ENCODE results near the gene MIER1.

DNA sequence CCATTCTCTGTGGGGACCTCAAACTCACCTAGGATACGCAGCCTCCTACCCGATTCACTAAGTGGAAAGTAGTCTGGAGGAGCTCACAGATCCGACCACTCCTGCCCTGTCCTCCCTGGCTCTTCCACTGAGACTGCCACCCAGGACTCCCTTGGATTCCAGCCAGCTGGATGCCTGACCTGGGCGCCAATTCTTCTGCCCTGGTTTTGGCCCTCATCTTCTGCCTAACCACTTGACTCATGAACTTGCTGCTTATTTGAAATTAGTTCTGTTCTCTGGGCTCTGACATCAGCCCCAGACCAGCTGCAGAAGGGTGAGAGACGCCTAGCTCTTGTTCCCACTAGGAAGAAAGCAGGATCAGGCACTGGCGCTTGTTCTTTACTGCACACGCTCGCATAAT lies 80.3 kb downstream of the MIER1 start:
- TF ChIP-seq, protein P1, sequence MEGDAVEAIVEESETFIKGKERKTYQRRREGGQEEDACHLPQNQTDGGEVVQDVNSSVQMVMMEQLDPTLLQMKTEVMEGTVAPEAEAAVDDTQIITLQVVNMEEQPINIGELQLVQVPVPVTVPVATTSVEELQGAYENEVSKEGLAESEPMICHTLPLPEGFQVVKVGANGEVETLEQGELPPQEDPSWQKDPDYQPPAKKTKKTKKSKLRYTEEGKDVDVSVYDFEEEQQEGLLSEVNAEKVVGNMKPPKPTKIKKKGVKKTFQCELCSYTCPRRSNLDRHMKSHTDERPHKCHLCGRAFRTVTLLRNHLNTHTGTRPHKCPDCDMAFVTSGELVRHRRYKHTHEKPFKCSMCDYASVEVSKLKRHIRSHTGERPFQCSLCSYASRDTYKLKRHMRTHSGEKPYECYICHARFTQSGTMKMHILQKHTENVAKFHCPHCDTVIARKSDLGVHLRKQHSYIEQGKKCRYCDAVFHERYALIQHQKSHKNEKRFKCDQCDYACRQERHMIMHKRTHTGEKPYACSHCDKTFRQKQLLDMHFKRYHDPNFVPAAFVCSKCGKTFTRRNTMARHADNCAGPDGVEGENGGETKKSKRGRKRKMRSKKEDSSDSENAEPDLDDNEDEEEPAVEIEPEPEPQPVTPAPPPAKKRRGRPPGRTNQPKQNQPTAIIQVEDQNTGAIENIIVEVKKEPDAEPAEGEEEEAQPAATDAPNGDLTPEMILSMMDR (IDR thresholded peaks at IDR 0.05; ENCODE audit: borderline replicate concordance, extremely low read depth, low read length, poor library complexity, severe bottlenecking), result no peak
- TF ChIP-seq EZH2 (IDR thresholded peaks at IDR 0.05; ENCODE audit: borderline replicate concordance, low read depth, low read length, severe bottlenecking), result no peak

All from DND-41 (cell line).